Endodermal cell (in vitro differentiated cells): ENCODE data around the gene ZNF750. TPM values are rescaled to one million over a fixed set of nuclear protein-coding genes. Genes with fewer than 3 reads are reported as not detected.

ENCODE experiments used
- DNase-seq: peaks from one replicate; pipeline ENCODE4 v3.0.0-alpha.2; 2017
- H3K27ac ChIP-seq: 2 replicates; pipeline ENCODE4 v1.5.1; 2013; ENCODE audit warnings: mild to moderate bottlenecking, low read depth, low read length, moderate library complexity
- H3K27me3 ChIP-seq: 2 replicates; pipeline ENCODE4 v1.6.1; 2013; ENCODE audit warnings: mild to moderate bottlenecking, low read length, moderate library complexity; ENCODE audit not compliant: insufficient read depth, control insufficient read depth, poor library complexity, severe bottlenecking
- H3K36me3 ChIP-seq: 2 replicates; pipeline ENCODE4 v1.7.0; 2013; ENCODE audit warnings: mild to moderate bottlenecking, low read length, moderate library complexity; ENCODE audit not compliant: control insufficient read depth, insufficient read depth
- H3K4me1 ChIP-seq: one replicate; pipeline ENCODE4 v1.7.0; 2013; ENCODE audit warnings: low read length; ENCODE audit not compliant: control insufficient read depth, insufficient read depth
- H3K4me3 ChIP-seq: 2 replicates; pipeline ENCODE4 v1.5.1; 2013; ENCODE audit warnings: mild to moderate bottlenecking, low read length, moderate library complexity
- H3K9ac ChIP-seq: 2 replicates; pipeline ENCODE4 v1.6.1; 2013; ENCODE audit warnings: mild to moderate bottlenecking, low read length, moderate library complexity; ENCODE audit not compliant: poor library complexity, severe bottlenecking; ENCODE audit errors: extremely low read depth
- H3K9me3 ChIP-seq: 2 replicates; pipeline ENCODE4 v1.6.1; 2013; ENCODE audit warnings: mild to moderate bottlenecking, low read length, moderate library complexity; ENCODE audit not compliant: control insufficient read depth
- H3K27ac Mint-ChIP-seq: 2 replicates; pipeline ENCODE4 v1.8.0; 2020; ENCODE audit warnings: mixed read lengths
- H3K27me3 Mint-ChIP-seq: 2 replicates; pipeline ENCODE4 v1.8.0; 2021; ENCODE audit warnings: mild to moderate bottlenecking, mixed read lengths; ENCODE audit not compliant: insufficient read depth
- H3K36me3 Mint-ChIP-seq: 2 replicates; pipeline ENCODE4 v1.8.0; 2020; ENCODE audit warnings: low read depth, mixed read lengths
- H3K4me1 Mint-ChIP-seq: 2 replicates; pipeline ENCODE4 v1.8.0; 2020; ENCODE audit warnings: mixed read lengths
- H3K4me3 Mint-ChIP-seq: 2 replicates; pipeline ENCODE4 v1.8.0; 2020; ENCODE audit warnings: mild to moderate bottlenecking, moderate library complexity, mixed read lengths
- H3K9me3 Mint-ChIP-seq: 2 replicates; pipeline ENCODE4 v1.8.0; 2020; ENCODE audit warnings: mild to moderate bottlenecking, mixed read lengths
- CTCF ChIP-seq: fragments of 200-600 bp; sonication (generic); conservative IDR thresholded peaks from 2 replicates; pipeline ENCODE4 v1.5.0; 2021; ENCODE audit warnings: antibody characterized with exemption, mild to moderate bottlenecking
- WGBS, 2 experiments: methylation state at CpG; one replicate each; pipeline versions ENCODE4 v1.1.5 to v1.1.7; 2013; ENCODE audit warnings: missing lambda C conversion rate in 2 of 2, mixed read lengths in 1 of 2; ENCODE audit not compliant: insufficient coverage in 1 of 2, insufficient read length in 1 of 2; 5-methylcytosine and 5-hydroxymethylcytosine counted together
- total RNA-seq, 2 donors: library from RNA; stranded (reverse); fragmentation: NEBNext Ultra II Directional in 1 of 2; extraction: Animal tissue kit (Norgen Biotek cat#: 25700) in 1 of 2; gene quantifications; 2 replicates in 1 of 2; 3 replicates in 1 of 2; pipeline ENCODE4 v1.2.1, GENCODE V29; 2021

The ZNF750 gene
- total RNA-seq, 2 donors from 2014 or later, result not detected

- peaks cover 3% of the 10 kb centered on the region for H3K4me1 Mint-ChIP-seq
- peak overlapping the region; percentile 52 for H3K27ac Mint-ChIP-seq
- no peaks in the 10 kb centered on the region for H3K27me3 ChIP-seq
- no peak for TF ChIP-seq CTCF
- peaks cover 39% of the 10 kb centered on the region for H3K36me3 Mint-ChIP-seq
- no peaks in the 10 kb centered on the region for H3K9me3 ChIP-seq
- WGBS, 2 experiments, result 94 to 97% methylated on average over 19 to 23 of the region's 23 CpGs
- H3K27me3 Mint-ChIP-seq, result no peaks in the 10 kb centered on the region
- H3K36me3 ChIP-seq, result peaks cover 9% of the 10 kb centered on the region
- H3K9me3 Mint-ChIP-seq, result no peaks in the 10 kb centered on the region
- H3K4me3 Mint-ChIP-seq, result no peak overlapping the region
- H3K9ac ChIP-seq, result no peak overlapping the region
- no peak for DNase-seq
- H3K4me1 ChIP-seq, result no peaks in the 10 kb centered on the region
- no peak overlapping the region for H3K4me3 ChIP-seq
- no peak overlapping the region for H3K27ac ChIP-seq
These were observed 43.7 kb upstream of the ZNF750 start for GRCh38 chr17:82883419-82884031.

GRCh38 chr17:82882715-82883418, 43.0 kb upstream of the ZNF750 start:
- peaks cover 9% of the 10 kb centered on the region for H3K36me3 ChIP-seq
- no peaks in the 10 kb centered on the region for H3K4me1 ChIP-seq
- Mint-ChIP-seq H3K9me3 (no peaks in the 10 kb centered on the region), H3K36me3 (peaks cover 36% of the 10 kb centered on the region), H3K4me1 (peaks cover 3% of the 10 kb centered on the region), H3K27ac (peak overlapping the region; percentile 45), H3K4me3 (no peak overlapping the region), H3K27me3 (no peaks in the 10 kb centered on the region)
- no peak overlapping the region for H3K27ac ChIP-seq
- H3K4me3 ChIP-seq, result no peak overlapping the region
- DNase-seq, result no peak
- H3K9ac ChIP-seq, result no peak overlapping the region
- WGBS, 2 experiments, result 95 to 96% methylated on average over 36 to 39 of the region's 39 CpGs
- no peak for TF ChIP-seq CTCF
- no peaks in the 10 kb centered on the region for H3K9me3 ChIP-seq
- no peaks in the 10 kb centered on the region for H3K27me3 ChIP-seq

- Histone ChIP-seq H3K9me3 (no peaks in the 10 kb centered on the region), H3K9ac (no peak overlapping the region), H3K27ac (no peak overlapping the region), H3K4me1 (no peaks in the 10 kb centered on the region), H3K4me3 (no peak overlapping the region), H3K27me3 (no peaks in the 10 kb centered on the region), H3K36me3 (peaks cover 7% of the 10 kb centered on the region)
- H3K9me3 Mint-ChIP-seq, result no peaks in the 10 kb centered on the region
- no peak for DNase-seq
- no peak for TF ChIP-seq CTCF
- no peaks in the 10 kb centered on the region for H3K27me3 Mint-ChIP-seq
- H3K4me1 Mint-ChIP-seq, result peaks cover 3% of the 10 kb centered on the region
- 94 to 96% methylated on average over 12 to 17 of the region's 17 CpGs for WGBS, 2 experiments
- H3K27ac Mint-ChIP-seq, result peak overlapping the region; percentile 45
- H3K36me3 Mint-ChIP-seq, result peaks cover 28% of the 10 kb centered on the region
- no peak overlapping the region for H3K4me3 Mint-ChIP-seq
These were observed 42.3 kb upstream of the ZNF750 start for GRCh38 chr17:82881900-82882714.
